ENCODE results near the gene EIF3F.

The EIF3F gene

DNA sequence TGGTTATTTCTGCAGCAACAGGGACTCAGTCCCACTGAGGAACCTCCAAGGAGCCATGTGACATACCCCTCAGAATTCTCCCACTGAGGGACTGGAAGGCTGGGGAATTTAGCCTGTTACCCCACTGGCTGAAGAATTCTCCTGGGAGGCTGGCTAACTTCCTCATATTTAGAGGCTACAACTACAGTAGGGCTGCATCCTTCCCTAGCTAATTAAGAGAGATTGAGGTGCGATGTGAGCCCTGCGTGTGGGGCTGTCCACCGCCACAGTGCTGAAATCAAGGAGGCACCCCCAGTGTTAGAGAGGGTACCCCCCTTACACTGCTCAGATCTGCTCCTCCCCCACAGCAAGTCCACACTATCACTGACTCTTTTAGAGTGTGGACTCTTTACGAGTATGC is 21.1 kb downstream of the EIF3F start:
- TF ChIP-seq TAF1 (IDR thresholded peaks at IDR 0.05; ENCODE audit: low read depth, low read length) (no peak), SPI1 (IDR thresholded peaks at IDR 0.05; ENCODE audit: low read depth, low read length) (no peak), POU2F2 (IDR thresholded peaks at IDR 0.05; ENCODE audit: low read depth, low read length) (no peak), POLR2A (IDR thresholded peaks at IDR 0.05; ENCODE audit: low read depth, low read length) (no peak), PAX5 (IDR thresholded peaks at IDR 0.05; ENCODE audit: insufficient read depth, low read length, severe bottlenecking) (no peak)
- FAIRE-seq (no peak), DNase-seq (ENCODE audit: insufficient read length, low spot score) (no peak)

DNA sequence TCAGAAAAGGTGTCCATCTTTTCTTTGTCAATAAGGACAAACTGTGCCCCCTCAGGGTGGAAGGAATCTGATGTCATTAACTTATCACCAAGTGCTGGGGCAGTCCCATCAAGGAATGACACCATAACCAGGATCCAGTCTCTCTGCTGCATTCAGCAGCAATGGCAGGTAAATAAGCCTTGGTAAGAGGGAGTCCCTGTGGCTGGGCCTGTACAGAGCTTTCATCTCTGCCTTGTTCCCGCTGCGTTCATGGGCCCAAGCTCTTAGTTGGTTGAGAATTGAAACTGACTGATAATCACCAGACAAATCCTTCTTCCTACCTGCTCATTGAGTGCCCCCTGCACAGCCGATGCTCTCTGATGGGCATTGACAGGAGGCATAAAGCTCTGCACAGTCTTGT is 22.7 kb downstream of the EIF3F start:
- DNase-seq (ENCODE audit: insufficient read length, low spot score): no peak
- FAIRE-seq: no peak
- TF ChIP-seq TAF1 (IDR thresholded peaks at IDR 0.05; ENCODE audit: low read depth, low read length) (no peak), PAX5 (IDR thresholded peaks at IDR 0.05; ENCODE audit: insufficient read depth, low read length, severe bottlenecking) (no peak)

DNA sequence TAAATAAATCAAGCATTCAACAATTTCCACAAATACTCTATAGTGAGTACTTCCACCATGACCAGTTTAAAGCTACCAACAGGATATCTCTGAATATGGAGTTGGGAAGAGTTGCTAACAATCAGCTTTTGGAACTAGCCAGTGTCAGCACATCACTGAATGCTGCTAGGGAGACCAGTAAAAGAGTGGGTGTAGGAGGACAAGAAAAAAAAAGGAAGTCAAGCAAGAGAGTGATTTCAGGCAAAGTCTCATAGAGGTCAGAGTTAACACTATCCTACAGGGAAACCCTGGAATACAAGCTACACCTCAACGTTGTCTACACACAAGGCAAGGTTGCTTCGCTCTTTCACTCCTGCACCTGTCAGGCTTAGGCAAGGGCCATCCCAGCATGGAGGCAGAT is 24.2 kb downstream of the EIF3F start:
- FAIRE-seq (no peak), DNase-seq (ENCODE audit: insufficient read length, low spot score) (no peak)
- TF ChIP-seq TAF1 (IDR thresholded peaks at IDR 0.05; ENCODE audit: low read depth, low read length) (no peak), SPI1 (IDR thresholded peaks at IDR 0.05; ENCODE audit: low read depth, low read length) (peak; percentile 14; the same call in 1 of the 2 replicates)

DNA sequence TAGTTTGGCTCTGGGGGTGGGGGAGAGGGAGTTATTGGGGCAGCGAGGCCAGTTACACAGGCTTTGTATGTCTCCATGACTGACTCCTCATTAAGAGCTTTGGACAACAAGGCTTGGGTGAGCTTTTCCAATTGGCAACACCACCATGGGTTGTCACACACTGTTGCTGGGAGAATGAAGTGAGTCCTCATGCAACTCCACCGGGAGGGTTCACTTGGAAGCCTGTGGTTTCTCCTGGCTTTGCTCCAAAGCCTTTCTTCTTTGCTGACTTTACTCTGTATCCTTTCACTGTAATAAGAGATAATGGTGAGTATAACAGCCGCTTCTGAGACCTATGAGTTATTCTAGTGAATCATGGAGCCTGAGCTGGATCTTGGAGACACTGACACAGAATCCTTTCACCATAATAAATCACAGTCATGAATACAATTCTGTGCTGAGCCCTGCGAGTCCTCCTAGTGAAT is 24.9 kb downstream of the EIF3F start:
- TF ChIP-seq POU2F2 (IDR thresholded peaks at IDR 0.05; ENCODE audit: low read depth, low read length) (no peak), POLR2A (IDR thresholded peaks at IDR 0.05; ENCODE audit: low read depth, low read length) (no peak), POLR2AphosphoS5 (IDR thresholded peaks at IDR 0.05; ENCODE audit: low read depth, low read length) (no peak), SPI1 (IDR thresholded peaks at IDR 0.05; ENCODE audit: low read depth, low read length) (no peak), TAF1 (IDR thresholded peaks at IDR 0.05; ENCODE audit: low read depth, low read length) (no peak), PAX5 (IDR thresholded peaks at IDR 0.05; ENCODE audit: insufficient read depth, low read length, severe bottlenecking) (no peak)
- FAIRE-seq: no peak
- no peak for DNase-seq (ENCODE audit: insufficient read length, low spot score)

DNA sequence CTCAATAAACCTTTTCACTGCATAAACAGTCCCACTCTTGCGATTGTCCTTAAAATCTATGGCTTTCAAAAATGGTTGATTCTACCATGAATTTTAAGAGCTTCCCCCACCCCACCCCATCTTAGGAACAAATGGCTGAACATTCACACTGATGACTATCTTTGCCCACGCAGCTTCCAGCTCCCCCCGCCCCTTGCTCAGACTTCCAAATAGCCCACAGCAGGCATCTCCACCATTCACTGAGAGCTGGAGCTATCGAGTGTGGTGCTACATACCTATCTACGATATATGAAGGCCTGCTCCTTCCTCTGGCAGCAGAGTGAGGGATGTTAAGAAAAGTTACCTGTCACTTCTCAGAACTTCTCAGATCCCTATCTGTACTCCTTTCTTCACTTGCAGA is 26.7 kb downstream of the EIF3F start:
- TF ChIP-seq POU2F2 (IDR thresholded peaks at IDR 0.05; ENCODE audit: low read depth, low read length): no peak
- no peak for TF ChIP-seq POLR2AphosphoS5 (IDR thresholded peaks at IDR 0.05; ENCODE audit: low read depth, low read length)
- TF ChIP-seq PAX5 (IDR thresholded peaks at IDR 0.05; ENCODE audit: insufficient read depth, low read length, severe bottlenecking): no peak
- TF ChIP-seq POLR2A (IDR thresholded peaks at IDR 0.05; ENCODE audit: low read depth, low read length): no peak
- no peak for TF ChIP-seq SPI1 (IDR thresholded peaks at IDR 0.05; ENCODE audit: low read depth, low read length)
- TF ChIP-seq TAF1 (IDR thresholded peaks at IDR 0.05; ENCODE audit: low read depth, low read length): no peak
- no peak for DNase-seq (ENCODE audit: insufficient read length, low spot score)
- FAIRE-seq: no peak

DNA sequence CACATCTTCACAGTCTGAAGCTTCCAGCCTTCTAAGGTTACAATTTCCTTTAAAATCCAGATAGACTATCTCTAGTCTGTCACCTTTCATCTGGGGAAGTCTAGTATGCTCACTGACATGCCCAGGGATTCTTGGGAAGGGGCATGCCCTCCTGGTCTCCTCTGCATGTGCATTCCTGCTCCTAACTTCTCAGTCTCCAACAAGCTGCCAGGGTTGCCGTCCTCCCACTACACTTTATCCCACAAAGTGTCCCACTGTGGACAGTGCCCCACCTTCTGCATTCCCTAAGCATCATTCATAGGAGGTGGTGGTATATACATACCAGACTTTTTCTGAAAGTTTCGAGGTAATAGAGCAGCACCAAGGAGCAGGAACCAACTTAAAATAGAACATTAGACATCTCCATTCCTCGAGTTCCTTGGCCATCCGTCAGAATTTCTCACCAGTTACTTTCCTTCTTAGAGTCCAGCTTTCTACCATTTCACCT is 28.7 kb downstream of the EIF3F start:
- TF ChIP-seq PAX5 (IDR thresholded peaks at IDR 0.05; ENCODE audit: insufficient read depth, low read length, severe bottlenecking) (no peak), POU2F2 (IDR thresholded peaks at IDR 0.05; ENCODE audit: low read depth, low read length) (no peak), POLR2AphosphoS5 (IDR thresholded peaks at IDR 0.05; ENCODE audit: low read depth, low read length) (no peak), SPI1 (IDR thresholded peaks at IDR 0.05; ENCODE audit: low read depth, low read length) (no peak), POLR2A (IDR thresholded peaks at IDR 0.05; ENCODE audit: low read depth, low read length) (no peak), TAF1 (IDR thresholded peaks at IDR 0.05; ENCODE audit: low read depth, low read length) (no peak)
- DNase-seq (ENCODE audit: insufficient read length, low spot score) (no peak), FAIRE-seq (no peak)

DNA sequence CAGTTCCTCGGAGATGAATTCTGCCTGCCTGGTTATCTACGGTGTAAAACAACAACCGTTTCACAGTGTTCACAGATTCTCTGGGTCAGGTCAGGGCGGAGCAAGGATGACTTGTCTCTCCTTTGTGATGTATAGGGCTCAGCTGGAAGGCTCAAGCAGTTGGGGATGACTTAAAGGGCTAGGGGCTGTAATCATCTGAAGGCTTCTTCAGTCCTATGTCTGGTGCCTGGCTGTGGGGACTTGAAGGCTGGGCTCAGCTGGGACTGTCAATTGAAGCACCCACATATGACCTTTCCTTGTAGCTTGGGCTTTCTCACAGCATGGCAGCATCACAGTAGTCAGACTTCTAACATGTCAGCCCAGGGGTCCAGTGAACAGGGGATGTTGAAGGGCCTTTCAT is 29.3 kb downstream of the EIF3F start:
- no peak for DNase-seq (ENCODE audit: insufficient read length, low spot score)
- FAIRE-seq: no peak
- TF ChIP-seq PAX5 (IDR thresholded peaks at IDR 0.05; ENCODE audit: insufficient read depth, low read length, severe bottlenecking): no peak
- TF ChIP-seq POU2F2 (IDR thresholded peaks at IDR 0.05; ENCODE audit: low read depth, low read length): no peak
- TF ChIP-seq SPI1 (IDR thresholded peaks at IDR 0.05; ENCODE audit: low read depth, low read length): no peak
- no peak for TF ChIP-seq POLR2AphosphoS5 (IDR thresholded peaks at IDR 0.05; ENCODE audit: low read depth, low read length)
- no peak for TF ChIP-seq POLR2A (IDR thresholded peaks at IDR 0.05; ENCODE audit: low read depth, low read length)
- no peak for TF ChIP-seq TAF1 (IDR thresholded peaks at IDR 0.05; ENCODE audit: low read depth, low read length)

DNA sequence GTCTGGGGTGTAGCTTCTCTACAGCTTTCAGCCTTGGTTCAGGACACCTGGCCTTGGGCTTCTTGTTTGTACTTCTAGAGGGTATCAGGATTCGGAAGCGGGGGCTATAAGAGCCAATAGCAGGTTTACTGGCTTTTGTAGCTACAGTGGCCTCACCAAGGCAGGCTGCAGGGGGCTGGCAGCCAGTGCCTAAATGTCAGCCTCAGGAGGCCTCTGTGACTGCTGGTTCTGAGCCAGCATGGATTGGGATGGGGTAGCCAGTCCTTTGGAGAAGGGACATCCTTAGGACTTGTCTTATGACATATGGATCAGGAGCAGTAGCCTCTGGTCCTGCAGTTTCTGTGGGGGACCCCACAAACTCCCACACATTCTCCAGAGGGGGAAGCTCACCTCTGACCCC is 29.9 kb downstream of the EIF3F start:
- FAIRE-seq: no peak
- DNase-seq (ENCODE audit: insufficient read length, low spot score): no peak
- TF ChIP-seq TAF1 (IDR thresholded peaks at IDR 0.05; ENCODE audit: low read depth, low read length) (no peak), POLR2A (IDR thresholded peaks at IDR 0.05; ENCODE audit: low read depth, low read length) (no peak), POLR2AphosphoS5 (IDR thresholded peaks at IDR 0.05; ENCODE audit: low read depth, low read length) (no peak), PAX5 (IDR thresholded peaks at IDR 0.05; ENCODE audit: insufficient read depth, low read length, severe bottlenecking) (no peak), POU2F2 (IDR thresholded peaks at IDR 0.05; ENCODE audit: low read depth, low read length) (no peak), SPI1 (IDR thresholded peaks at IDR 0.05; ENCODE audit: low read depth, low read length) (no peak)

DNA sequence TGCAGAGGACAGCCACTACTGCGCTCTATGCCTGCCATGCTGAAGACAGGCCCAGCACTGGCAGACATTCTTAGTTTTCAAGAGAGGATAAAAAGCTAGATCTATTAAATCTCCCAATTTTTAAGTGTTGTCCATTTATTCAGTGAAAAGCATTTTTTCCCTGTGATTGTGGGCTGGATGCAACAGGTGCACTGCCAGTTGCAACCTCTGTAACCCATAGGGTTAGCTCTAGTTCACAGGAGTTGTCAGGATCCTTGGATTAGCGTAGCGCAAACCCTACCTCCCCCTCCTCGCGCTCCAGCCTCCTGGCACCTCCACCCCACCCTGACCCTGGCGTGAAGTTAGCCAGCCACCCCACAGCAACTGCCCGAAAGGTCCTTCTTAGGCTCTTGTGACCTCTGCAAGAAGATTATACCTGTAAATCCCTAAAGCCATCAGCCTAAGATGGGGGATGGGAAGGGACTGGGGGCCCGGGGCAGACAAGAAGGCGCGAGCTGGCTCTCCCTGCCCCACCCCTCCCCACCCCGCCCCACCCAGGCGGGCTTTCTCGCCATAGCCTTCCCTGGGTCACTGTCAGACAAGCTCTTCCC is 30.9 kb downstream of the EIF3F start:
- FAIRE-seq (no peak), DNase-seq (ENCODE audit: insufficient read length, low spot score) (no peak)
- TF ChIP-seq POU2F2 (IDR thresholded peaks at IDR 0.05; ENCODE audit: low read depth, low read length) (no peak), TAF1 (IDR thresholded peaks at IDR 0.05; ENCODE audit: low read depth, low read length) (no peak), POLR2A (IDR thresholded peaks at IDR 0.05; ENCODE audit: low read depth, low read length) (no peak), SPI1 (IDR thresholded peaks at IDR 0.05; ENCODE audit: low read depth, low read length) (no peak), POLR2AphosphoS5 (IDR thresholded peaks at IDR 0.05; ENCODE audit: low read depth, low read length) (no peak), PAX5 (IDR thresholded peaks at IDR 0.05; ENCODE audit: insufficient read depth, low read length, severe bottlenecking) (no peak)

All from GM12891 (cell line).